ENCODE measurements around the gene GLUL.

The GLUL gene

GRCh38 chr1:182350839-182351238, 40.8 kb downstream of the GLUL start:
- no peak overlapping the region for H3K4me2 ChIP-seq (ENCODE audit: low read depth, low read length, poor library complexity, severe bottlenecking)
- TF ChIP-seq CTCF (conservative IDR thresholded peaks at IDR 0.05; ENCODE audit: low read length) (no peak), EZH2phosphoT487 (IDR thresholded peaks at IDR 0.05; ENCODE audit: borderline replicate concordance) (no peak)
- no peaks in the 10 kb centered on the region for H4K20me1 ChIP-seq (ENCODE audit: insufficient read depth, low read length, poor library complexity, severe bottlenecking)
- no peak overlapping the region for H3K9ac ChIP-seq (ENCODE audit: low read depth, low read length, poor library complexity, severe bottlenecking)
- H3K4me1 ChIP-seq (ENCODE audit: insufficient read depth, low read length, poor library complexity, severe bottlenecking), result peaks cover 9% of the 10 kb centered on the region
- H3K9me2 ChIP-seq (replicated peaks; ENCODE audit: low read depth, low read length), result no peaks in the 10 kb centered on the region
- H3K36me3 ChIP-seq (ENCODE audit: insufficient read depth, low read length), result no peaks in the 10 kb centered on the region
- no peak overlapping the region for H3K4me3 ChIP-seq (ENCODE audit: low read length, poor library complexity, severe bottlenecking)
- H3K9me3 ChIP-seq (ENCODE audit: insufficient read depth, low read depth, low read length), result no peaks in the 10 kb centered on the region
- no peaks in the 10 kb centered on the region for H3F3A ChIP-seq (ENCODE audit: low read depth)
- H2AFZ ChIP-seq (ENCODE audit: low read length), result no peak overlapping the region
- H3K79me2 ChIP-seq (ENCODE audit: insufficient read depth, low read length), result no peaks in the 10 kb centered on the region
- no peaks in the 10 kb centered on the region for H3K27me3 ChIP-seq (ENCODE audit: insufficient read depth, low read length, poor library complexity, severe bottlenecking)

- Histone ChIP-seq H2AFZ (ENCODE audit: low read length) (no peak overlapping the region), H3K27me3 (ENCODE audit: insufficient read depth, low read length, poor library complexity, severe bottlenecking) (no peaks in the 10 kb centered on the region), H3K9me2 (replicated peaks; ENCODE audit: low read depth, low read length) (no peaks in the 10 kb centered on the region), H3F3A (ENCODE audit: low read depth) (no peaks in the 10 kb centered on the region), H3K4me2 (ENCODE audit: low read depth, low read length, poor library complexity, severe bottlenecking) (no peak overlapping the region), H3K4me3 (ENCODE audit: low read length, poor library complexity, severe bottlenecking) (no peak overlapping the region), H3K4me1 (ENCODE audit: insufficient read depth, low read length, poor library complexity, severe bottlenecking) (peaks cover 3% of the 10 kb centered on the region), H3K36me3 (ENCODE audit: insufficient read depth, low read length) (no peaks in the 10 kb centered on the region), H3K9ac (ENCODE audit: low read depth, low read length, poor library complexity, severe bottlenecking) (no peak overlapping the region), H3K79me2 (ENCODE audit: insufficient read depth, low read length) (no peaks in the 10 kb centered on the region), H4K20me1 (ENCODE audit: insufficient read depth, low read length, poor library complexity, severe bottlenecking) (no peaks in the 10 kb centered on the region), H3K9me3 (ENCODE audit: insufficient read depth, low read depth, low read length) (no peaks in the 10 kb centered on the region)
- TF ChIP-seq CTCF (conservative IDR thresholded peaks at IDR 0.05; ENCODE audit: low read length) (no peak), EZH2phosphoT487 (IDR thresholded peaks at IDR 0.05; ENCODE audit: borderline replicate concordance) (no peak)
Measured at GRCh38 chr1:182348961-182349747, 42.4 kb downstream of the GLUL start.

- Histone ChIP-seq H3K27me3 (ENCODE audit: insufficient read depth, low read length, poor library complexity, severe bottlenecking) (no peaks in the 10 kb centered on the region), H3K9ac (ENCODE audit: low read depth, low read length, poor library complexity, severe bottlenecking) (no peak overlapping the region), H3F3A (ENCODE audit: low read depth) (no peaks in the 10 kb centered on the region), H2AFZ (ENCODE audit: low read length) (no peak overlapping the region), H3K9me2 (replicated peaks; ENCODE audit: low read depth, low read length) (no peaks in the 10 kb centered on the region), H3K9me3 (ENCODE audit: insufficient read depth, low read depth, low read length) (no peaks in the 10 kb centered on the region), H4K20me1 (ENCODE audit: insufficient read depth, low read length, poor library complexity, severe bottlenecking) (no peaks in the 10 kb centered on the region), H3K79me2 (ENCODE audit: insufficient read depth, low read length) (no peaks in the 10 kb centered on the region), H3K4me3 (ENCODE audit: low read length, poor library complexity, severe bottlenecking) (no peak overlapping the region), H3K4me2 (ENCODE audit: low read depth, low read length, poor library complexity, severe bottlenecking) (no peak overlapping the region), H3K36me3 (ENCODE audit: insufficient read depth, low read length) (no peaks in the 10 kb centered on the region), H3K4me1 (ENCODE audit: insufficient read depth, low read length, poor library complexity, severe bottlenecking) (peaks cover 3% of the 10 kb centered on the region)
- no peak for TF ChIP-seq EZH2phosphoT487 (IDR thresholded peaks at IDR 0.05; ENCODE audit: borderline replicate concordance)
- no peak for TF ChIP-seq CTCF (conservative IDR thresholded peaks at IDR 0.05; ENCODE audit: low read length)
Measured at GRCh38 chr1:182347019-182347418, 44.6 kb downstream of the GLUL start.

Data from Loucy (cell line).